Stimulated activated CD8-positive, alpha-beta memory T cell treated with anti-CD3 and anti-CD28 coated beads, Interleukin-7, amount 100 ng/mL, for 1 hour (primary cell): ENCODE results near the gene RCOR1.

ENCODE experiments used
- DNase-seq, 2 donors: peaks; one replicate each; pipeline ENCODE4 v3.0.0-alpha.2; 2020; ENCODE audit warnings: low read depth in 2 of 2

Gene RCOR1

DNA sequence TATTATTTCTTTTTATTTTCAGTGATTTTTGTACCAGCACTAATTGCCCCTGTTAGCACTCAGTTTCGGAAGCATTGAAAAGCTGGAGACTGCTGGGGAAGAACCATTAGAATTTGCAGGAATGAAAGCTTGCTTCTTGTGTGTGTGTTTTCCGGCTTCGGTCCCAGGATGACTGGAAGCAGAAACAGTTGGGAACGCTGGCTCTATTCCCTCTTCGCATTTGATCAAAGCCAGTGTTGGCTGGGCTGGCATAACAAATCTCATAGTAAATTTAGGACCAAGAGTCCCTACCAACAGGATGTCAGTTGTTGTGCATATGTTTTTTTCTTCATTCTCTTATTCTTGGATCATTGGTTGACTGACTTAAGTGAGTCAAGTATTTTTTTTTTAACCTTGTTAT, 131.2 kb downstream of the RCOR1 start:
- no peak for DNase-seq

- DNase-seq, result no peak
Observed at GRCh38 chr14:102726191-102726949, 133.9 kb downstream of the RCOR1 start.

DNA sequence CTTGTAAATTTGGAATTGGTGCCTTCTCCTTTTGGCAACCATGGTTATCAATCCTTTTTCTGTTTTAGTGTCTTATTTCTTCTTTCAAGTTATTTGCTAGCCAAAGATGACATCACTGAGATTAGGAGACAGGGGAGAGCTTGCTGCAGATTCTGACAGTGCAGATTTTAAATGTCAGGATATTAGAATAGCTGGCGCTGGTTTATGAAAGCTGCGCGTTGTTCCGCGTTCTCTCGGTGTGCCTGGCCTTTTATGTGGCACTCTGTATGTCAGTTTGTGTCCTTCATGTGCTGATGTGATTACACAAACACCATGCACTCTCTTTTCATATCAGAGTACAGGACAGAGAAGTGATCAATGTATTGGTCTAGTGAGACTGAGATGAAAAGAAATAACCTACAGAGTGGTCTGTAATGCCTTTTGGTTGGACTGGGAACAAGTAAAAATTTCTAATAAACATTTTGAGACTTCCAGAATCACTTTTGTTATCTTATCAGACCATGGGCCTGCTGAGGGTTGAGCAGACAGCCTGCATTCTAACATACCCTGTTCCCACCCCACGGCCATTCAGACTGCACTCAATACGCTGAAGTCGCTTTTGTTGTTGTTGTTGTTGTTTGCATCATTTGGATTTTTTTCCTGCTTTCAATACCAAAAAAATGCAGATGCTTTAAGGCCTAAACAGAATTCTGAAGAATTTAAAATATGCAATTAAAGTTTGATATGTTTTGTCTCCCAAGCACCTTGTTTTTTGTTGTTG, 135.1 kb downstream of the RCOR1 start:
- DNase-seq, result no peak

GRCh38 chr14:102728501-102728900, 136.1 kb downstream of the RCOR1 start:
- no peak for DNase-seq

DNA sequence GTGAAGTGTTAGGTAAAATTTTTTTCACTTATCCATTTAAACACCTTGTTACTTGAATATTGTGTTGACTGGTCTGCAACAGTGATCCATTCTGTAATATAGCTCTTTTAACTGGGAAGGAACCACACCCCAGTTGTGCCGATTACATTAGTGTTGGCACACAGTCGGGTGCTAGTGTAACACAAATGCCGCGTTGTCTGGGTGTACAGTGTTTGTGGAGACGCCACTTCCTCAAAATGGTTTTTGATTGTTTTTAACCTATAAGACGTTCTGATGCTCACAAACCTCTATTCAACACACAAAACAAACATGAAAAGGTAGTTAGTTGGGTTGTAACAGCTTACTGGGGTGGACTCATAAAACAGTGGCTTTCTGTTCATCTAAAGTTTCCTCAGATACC, 136.8 kb downstream of the RCOR1 start:
- DNase-seq, result no peak

GRCh38 chr14:102729825-102730224, 137.4 kb downstream of the RCOR1 start:
- no peak for DNase-seq

- no peak for DNase-seq
Observed at GRCh38 chr14:102731101-102731870, 138.8 kb downstream of the RCOR1 start.

- DNase-seq, result no peak
Observed at GRCh38 chr14:102731871-102732800, 139.7 kb downstream of the RCOR1 start.

DNA sequence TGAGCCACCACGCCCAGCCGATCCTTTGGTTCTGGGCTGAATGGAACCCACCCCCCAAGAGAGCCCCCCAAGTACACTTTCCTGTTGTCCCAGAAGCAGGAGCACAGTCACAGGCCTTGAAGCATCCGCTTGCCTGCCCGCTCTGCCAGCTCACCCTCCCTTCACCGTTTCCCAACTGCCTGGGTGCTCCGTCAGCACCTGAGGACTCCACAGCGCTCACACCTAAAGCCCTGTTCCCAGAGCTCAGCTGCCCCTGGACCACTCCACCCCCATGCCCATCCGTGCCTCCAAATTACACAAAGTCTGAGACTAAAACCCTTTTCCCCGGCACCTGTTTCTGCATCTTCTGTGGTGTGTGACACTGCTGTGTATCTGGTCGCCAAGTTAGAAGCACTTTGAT, 140.5 kb downstream of the RCOR1 start:
- no peak for DNase-seq

- no peak for DNase-seq
Observed at GRCh38 chr14:102733326-102733725, 140.9 kb downstream of the RCOR1 start.

GRCh38 chr14:102734436-102734835, 142.0 kb downstream of the RCOR1 start:
- DNase-seq, result no peak

GRCh38 chr14:102736956-102737355, 144.5 kb downstream of the RCOR1 start:
- no peak for DNase-seq

GRCh38 chr14:102737402-102738372, 145.2 kb downstream of the RCOR1 start:
- no peak for DNase-seq

- DNase-seq, result no peak
Observed at GRCh38 chr14:102738373-102739189, 146.1 kb downstream of the RCOR1 start.

DNA sequence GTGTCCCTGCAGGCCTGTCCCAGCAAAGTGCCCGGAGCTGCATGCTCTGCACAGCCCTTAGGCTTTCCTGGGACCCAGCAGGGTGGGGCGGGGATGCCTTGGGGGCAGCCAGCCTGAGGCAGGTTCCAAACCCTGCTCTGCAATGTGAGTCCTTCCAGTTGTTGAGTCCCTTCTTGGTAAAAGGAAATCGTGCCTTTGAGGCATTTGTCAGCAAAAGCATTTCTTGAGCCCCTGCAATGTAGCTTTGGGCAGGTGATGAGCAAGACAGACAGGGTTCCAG, 146.7 kb downstream of the RCOR1 start:
- DNase-seq, result no peak

GRCh38 chr14:102746634-102747438, 154.4 kb downstream of the RCOR1 start:
- no peak for DNase-seq

- no peak for DNase-seq
Observed at GRCh38 chr14:102748806-102749205, 156.4 kb downstream of the RCOR1 start.

DNA sequence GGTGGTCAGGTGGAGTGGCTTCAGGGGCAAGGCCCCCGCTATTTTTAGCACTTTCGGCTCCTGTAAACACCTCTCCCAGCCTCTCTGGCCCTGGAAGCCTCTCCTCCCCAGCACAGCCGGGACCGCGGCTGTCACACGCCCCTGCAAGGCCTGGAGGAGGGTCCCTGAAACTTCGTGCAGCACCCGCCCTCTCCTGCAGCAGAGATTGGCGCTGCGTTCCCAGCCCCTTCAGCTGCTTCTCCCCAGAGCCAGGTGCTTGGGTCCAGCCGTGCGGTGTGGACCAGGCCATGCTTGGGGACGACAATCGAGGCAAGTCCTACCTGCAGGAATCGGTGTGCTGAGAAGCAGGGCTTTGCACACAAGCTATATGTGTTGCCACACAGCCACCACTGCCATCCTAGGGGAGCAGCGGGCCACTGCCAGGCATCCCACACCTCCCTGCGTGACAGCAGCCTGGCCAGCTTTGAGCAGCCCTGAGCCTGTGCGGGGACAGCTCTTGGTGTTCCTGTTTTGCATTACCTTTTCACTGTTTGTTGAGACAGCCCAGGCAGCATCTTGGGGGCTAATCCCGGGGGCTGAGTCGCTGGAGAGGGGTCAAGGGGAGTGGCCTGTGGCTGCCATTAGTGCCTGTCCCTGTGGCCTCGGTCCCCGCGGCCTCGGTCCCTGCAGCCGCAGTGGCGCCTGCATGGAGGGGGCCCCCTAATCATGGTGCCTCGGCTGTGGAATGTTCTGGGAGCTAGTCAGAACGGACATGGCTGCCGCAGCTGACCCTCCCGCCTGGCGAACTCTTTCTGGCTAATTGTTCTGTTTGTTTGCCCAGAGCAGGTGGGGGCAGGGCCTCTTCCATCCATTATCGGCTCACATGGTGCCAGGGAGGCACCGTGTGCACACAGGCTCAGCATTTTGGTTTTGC, 157.2 kb downstream of the RCOR1 start:
- DNase-seq, result no peak
